ENCODE data around the gene WDR35.

WDR35 gene

GRCh38 chr2:19874726-19875125 is 115.2 kb downstream of the WDR35 start (continued):
- TF ChIP-seq, protein P1, sequence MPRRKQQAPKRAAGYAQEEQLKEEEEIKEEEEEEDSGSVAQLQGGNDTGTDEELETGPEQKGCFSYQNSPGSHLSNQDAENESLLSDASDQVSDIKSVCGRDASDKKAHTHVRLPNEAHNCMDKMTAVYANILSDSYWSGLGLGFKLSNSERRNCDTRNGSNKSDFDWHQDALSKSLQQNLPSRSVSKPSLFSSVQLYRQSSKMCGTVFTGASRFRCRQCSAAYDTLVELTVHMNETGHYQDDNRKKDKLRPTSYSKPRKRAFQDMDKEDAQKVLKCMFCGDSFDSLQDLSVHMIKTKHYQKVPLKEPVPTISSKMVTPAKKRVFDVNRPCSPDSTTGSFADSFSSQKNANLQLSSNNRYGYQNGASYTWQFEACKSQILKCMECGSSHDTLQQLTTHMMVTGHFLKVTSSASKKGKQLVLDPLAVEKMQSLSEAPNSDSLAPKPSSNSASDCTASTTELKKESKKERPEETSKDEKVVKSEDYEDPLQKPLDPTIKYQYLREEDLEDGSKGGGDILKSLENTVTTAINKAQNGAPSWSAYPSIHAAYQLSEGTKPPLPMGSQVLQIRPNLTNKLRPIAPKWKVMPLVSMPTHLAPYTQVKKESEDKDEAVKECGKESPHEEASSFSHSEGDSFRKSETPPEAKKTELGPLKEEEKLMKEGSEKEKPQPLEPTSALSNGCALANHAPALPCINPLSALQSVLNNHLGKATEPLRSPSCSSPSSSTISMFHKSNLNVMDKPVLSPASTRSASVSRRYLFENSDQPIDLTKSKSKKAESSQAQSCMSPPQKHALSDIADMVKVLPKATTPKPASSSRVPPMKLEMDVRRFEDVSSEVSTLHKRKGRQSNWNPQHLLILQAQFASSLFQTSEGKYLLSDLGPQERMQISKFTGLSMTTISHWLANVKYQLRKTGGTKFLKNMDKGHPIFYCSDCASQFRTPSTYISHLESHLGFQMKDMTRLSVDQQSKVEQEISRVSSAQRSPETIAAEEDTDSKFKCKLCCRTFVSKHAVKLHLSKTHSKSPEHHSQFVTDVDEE (CRISPR knock-in tag; IDR thresholded peaks at IDR 0.05), result no peak
- no peak for TF ChIP-seq TCF4 (CRISPR knock-in tag; IDR thresholded peaks at IDR 0.05; ENCODE audit: borderline replicate concordance)

- no peak for ATAC-seq
- TF ChIP-seq, protein P2, sequence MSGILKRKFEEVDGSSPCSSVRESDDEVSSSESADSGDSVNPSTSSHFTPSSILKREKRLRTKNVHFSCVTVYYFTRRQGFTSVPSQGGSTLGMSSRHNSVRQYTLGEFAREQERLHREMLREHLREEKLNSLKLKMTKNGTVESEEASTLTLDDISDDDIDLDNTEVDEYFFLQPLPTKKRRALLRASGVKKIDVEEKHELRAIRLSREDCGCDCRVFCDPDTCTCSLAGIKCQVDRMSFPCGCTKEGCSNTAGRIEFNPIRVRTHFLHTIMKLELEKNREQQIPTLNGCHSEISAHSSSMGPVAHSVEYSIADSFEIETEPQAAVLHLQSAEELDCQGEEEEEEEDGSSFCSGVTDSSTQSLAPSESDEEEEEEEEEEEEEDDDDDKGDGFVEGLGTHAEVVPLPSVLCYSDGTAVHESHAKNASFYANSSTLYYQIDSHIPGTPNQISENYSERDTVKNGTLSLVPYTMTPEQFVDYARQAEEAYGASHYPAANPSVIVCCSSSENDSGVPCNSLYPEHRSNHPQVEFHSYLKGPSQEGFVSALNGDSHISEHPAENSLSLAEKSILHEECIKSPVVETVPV (CRISPR knock-in tag; IDR thresholded peaks at IDR 0.05), result no peak
- no peak for TF ChIP-seq BACH2 (CRISPR knock-in tag; IDR thresholded peaks at IDR 0.05; ENCODE audit: borderline replicate concordance)
- TF ChIP-seq CREB5 (CRISPR knock-in tag; IDR thresholded peaks at IDR 0.05; ENCODE audit: low read depth), result no peak
- TF ChIP-seq RARB (CRISPR knock-in tag; IDR thresholded peaks at IDR 0.05), result no peak
- no peak for TF ChIP-seq OSR1 (CRISPR knock-in tag; IDR thresholded peaks at IDR 0.05)
- no peak for TF ChIP-seq TOX (CRISPR knock-in tag; IDR thresholded peaks at IDR 0.05; ENCODE audit: borderline replicate concordance)
- no peak for TF ChIP-seq ESRRG (CRISPR knock-in tag; IDR thresholded peaks at IDR 0.05)
- no peak for TF ChIP-seq ARNTL (CRISPR knock-in tag; IDR thresholded peaks at IDR 0.05; ENCODE audit: borderline replicate concordance, low read depth)
- TF ChIP-seq ZNF8 (CRISPR knock-in tag; IDR thresholded peaks at IDR 0.05), result no peak
- no peak for TF ChIP-seq SNAI2 (CRISPR knock-in tag; IDR thresholded peaks at IDR 0.05)
- no peak for TF ChIP-seq ZFP3 (CRISPR knock-in tag; IDR thresholded peaks at IDR 0.05)
- no peak for TF ChIP-seq CSDC2 (CRISPR knock-in tag; IDR thresholded peaks at IDR 0.05)
- TF ChIP-seq ISL1 (CRISPR knock-in tag; IDR thresholded peaks at IDR 0.05), result no peak
- TF ChIP-seq ZFP30 (CRISPR knock-in tag; IDR thresholded peaks at IDR 0.05), result no peak
- TF ChIP-seq ZC3H10 (CRISPR knock-in tag; IDR thresholded peaks at IDR 0.05), result no peak
- no peak for TF ChIP-seq ZNF70 (CRISPR knock-in tag; IDR thresholded peaks at IDR 0.05)
Observed at GRCh38 chr2:19873014-19873413, 116.9 kb downstream of the WDR35 start.

- TF ChIP-seq TCF4 (CRISPR knock-in tag; IDR thresholded peaks at IDR 0.05; ENCODE audit: borderline replicate concordance), result no peak
- TF ChIP-seq ZNF70 (CRISPR knock-in tag; IDR thresholded peaks at IDR 0.05), result no peak
- no peak for TF ChIP-seq ZNF565 (CRISPR knock-in tag; conservative IDR thresholded peaks at IDR 0.05; ENCODE audit: low read depth)
- TF ChIP-seq, protein P2 (CRISPR knock-in tag; IDR thresholded peaks at IDR 0.05), result no peak
- no peak for TF ChIP-seq ZFP30 (CRISPR knock-in tag; IDR thresholded peaks at IDR 0.05)
- no peak for TF ChIP-seq TOX (CRISPR knock-in tag; IDR thresholded peaks at IDR 0.05; ENCODE audit: borderline replicate concordance)
- TF ChIP-seq ZNF8 (CRISPR knock-in tag; IDR thresholded peaks at IDR 0.05), result no peak
- no peak for TF ChIP-seq BACH2 (CRISPR knock-in tag; IDR thresholded peaks at IDR 0.05; ENCODE audit: borderline replicate concordance)
- ATAC-seq, result no peak
Observed at GRCh38 chr2:19872302-19872701, 117.6 kb downstream of the WDR35 start.

- no peak for ATAC-seq
- TF ChIP-seq, protein P3, sequence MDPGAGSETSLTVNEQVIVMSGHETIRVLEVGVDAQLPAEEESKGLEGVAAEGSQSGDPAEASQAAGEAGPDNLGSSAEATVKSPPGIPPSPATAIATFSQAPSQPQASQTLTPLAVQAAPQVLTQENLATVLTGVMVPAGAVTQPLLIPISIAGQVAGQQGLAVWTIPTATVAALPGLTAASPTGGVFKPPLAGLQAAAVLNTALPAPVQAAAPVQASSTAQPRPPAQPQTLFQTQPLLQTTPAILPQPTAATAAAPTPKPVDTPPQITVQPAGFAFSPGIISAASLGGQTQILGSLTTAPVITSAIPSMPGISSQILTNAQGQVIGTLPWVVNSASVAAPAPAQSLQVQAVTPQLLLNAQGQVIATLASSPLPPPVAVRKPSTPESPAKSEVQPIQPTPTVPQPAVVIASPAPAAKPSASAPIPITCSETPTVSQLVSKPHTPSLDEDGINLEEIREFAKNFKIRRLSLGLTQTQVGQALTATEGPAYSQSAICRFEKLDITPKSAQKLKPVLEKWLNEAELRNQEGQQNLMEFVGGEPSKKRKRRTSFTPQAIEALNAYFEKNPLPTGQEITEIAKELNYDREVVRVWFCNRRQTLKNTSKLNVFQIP (CRISPR knock-in tag; IDR thresholded peaks at IDR 0.05; ENCODE audit: borderline replicate concordance, low read depth), result no peak
- no peak for TF ChIP-seq CREB5 (CRISPR knock-in tag; IDR thresholded peaks at IDR 0.05; ENCODE audit: low read depth)
- TF ChIP-seq BACH2 (CRISPR knock-in tag; IDR thresholded peaks at IDR 0.05; ENCODE audit: borderline replicate concordance), result no peak
- TF ChIP-seq ARNTL (CRISPR knock-in tag; IDR thresholded peaks at IDR 0.05; ENCODE audit: borderline replicate concordance, low read depth), result no peak
- no peak for TF ChIP-seq SNAI2 (CRISPR knock-in tag; IDR thresholded peaks at IDR 0.05)
- TF ChIP-seq CSDC2 (CRISPR knock-in tag; IDR thresholded peaks at IDR 0.05), result no peak
- no peak for TF ChIP-seq ISL1 (CRISPR knock-in tag; IDR thresholded peaks at IDR 0.05)
- TF ChIP-seq, protein P2 (CRISPR knock-in tag; IDR thresholded peaks at IDR 0.05), result no peak
- no peak for TF ChIP-seq TCF4 (CRISPR knock-in tag; IDR thresholded peaks at IDR 0.05; ENCODE audit: borderline replicate concordance)
- no peak for TF ChIP-seq OSR1 (CRISPR knock-in tag; IDR thresholded peaks at IDR 0.05)
- TF ChIP-seq PATZ1 (CRISPR knock-in tag; IDR thresholded peaks at IDR 0.05; ENCODE audit: borderline replicate concordance), result no peak
- no peak for TF ChIP-seq ZC3H10 (CRISPR knock-in tag; IDR thresholded peaks at IDR 0.05)
- TF ChIP-seq ESRRG (CRISPR knock-in tag; IDR thresholded peaks at IDR 0.05), result no peak
Observed at GRCh38 chr2:19871836-19872235, 118.1 kb downstream of the WDR35 start.
